ENCODE measurements around the gene NACC1.
"Not testable (repeated sequence)": the region's sequence is repeated elsewhere in the genome, so short reads cannot be mapped to it uniquely, and the experiment has no call there.

The NACC1 gene

DNA sequence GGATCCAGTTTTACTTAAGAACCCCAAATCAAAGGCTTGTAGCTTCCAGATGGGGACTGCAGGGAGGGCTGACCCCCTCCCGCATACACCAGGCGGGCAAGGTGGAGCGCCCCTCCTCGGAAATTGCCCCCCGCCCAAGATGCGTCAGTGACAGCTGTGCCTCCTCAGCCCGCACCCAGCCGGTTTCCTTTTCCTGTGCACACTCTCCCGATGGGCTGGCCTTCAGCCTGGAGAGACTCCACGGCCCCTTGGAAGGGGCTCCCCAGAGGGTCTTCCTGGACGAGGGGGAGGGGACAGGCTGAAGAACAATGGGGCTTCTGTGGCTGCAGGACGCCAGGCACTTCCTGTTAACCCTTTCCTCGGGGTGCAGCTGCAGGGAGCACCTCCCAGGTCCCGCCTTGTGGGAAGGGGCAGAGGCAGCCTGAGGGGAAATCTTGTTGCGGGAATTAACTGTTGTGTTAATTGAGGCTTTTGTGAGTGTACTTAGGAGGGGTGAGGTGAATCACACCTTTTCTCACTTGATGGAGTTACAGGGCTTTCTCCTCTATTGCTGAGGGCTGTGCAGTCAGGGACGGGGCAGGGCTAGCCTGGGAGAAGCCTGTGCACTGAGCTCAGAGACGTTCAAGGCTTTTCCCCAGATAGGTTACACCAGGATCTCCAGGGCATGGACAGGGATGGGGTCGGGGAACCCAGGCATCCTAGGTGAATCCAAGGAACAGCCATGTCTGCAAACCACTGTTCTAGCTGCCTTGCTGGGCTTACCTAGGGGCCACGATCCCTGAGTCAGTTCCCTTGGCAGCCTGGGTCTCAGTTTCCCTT, 46.5 kb downstream of the NACC1 start:
- DNase-seq (ENCODE audit: low read depth), result no peak

DNA sequence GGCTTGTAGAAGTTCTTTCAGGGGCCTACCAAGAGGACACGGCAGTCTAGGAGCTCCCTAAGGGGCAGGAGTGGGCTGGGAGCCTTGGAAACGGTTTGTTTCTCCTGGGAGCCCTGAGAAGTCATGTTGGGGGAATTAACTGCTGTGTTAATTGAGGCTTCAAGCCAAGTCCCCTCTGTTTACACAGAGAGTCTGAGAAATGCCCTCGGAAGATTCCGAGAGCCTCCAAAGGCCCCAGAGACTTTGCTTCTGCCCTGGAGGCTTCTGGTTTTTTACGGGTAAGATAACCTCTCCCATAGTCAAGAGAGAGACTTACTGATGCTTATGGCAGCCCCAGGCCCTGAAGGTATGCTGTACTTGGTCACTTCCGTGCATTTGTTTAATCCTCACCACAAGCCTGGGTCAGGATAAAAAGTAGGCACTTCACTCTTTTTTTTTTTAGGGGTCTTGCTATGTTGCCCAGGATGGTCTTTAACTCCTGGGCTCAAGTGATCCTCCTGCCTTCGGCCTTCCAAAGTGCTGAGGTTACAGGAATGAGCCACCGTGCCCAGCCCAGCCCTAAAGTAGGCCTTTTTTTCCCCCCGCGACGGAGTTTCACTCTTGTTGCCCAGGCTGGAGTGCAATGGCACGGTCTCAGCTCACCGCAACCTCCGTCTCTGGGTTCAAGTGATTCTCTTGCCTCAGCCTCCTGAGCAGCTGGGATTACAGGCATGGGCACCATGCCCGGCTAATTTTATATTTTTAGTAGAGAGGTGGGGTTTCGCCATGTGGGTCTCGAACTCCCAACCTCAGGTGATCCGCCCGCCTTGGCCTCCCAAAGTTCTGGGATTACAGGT, 47.3 kb downstream of the NACC1 start:
- no peak for DNase-seq (ENCODE audit: low read depth)

DNA sequence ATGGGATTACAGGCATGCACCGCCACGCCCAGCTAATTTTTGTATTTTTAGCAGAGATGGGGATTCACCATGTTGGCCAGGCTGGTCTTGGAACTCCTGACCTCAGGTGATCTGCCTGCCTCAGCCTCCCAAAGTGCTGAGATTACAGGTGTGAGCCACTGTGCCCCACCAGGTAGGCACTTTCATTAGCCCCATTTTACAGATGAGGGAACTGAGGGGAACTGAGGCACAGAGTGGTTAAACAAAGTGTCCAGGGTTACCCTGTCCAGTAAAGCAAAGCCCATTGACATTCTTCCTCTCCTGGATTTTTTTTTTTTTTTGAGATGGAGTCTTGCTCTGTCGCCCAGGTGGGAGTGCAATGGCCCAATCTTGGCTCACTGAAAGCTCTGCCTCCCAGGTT, 48.1 kb downstream of the NACC1 start:
- not testable (repeated sequence) for DNase-seq (ENCODE audit: low read depth)

DNA sequence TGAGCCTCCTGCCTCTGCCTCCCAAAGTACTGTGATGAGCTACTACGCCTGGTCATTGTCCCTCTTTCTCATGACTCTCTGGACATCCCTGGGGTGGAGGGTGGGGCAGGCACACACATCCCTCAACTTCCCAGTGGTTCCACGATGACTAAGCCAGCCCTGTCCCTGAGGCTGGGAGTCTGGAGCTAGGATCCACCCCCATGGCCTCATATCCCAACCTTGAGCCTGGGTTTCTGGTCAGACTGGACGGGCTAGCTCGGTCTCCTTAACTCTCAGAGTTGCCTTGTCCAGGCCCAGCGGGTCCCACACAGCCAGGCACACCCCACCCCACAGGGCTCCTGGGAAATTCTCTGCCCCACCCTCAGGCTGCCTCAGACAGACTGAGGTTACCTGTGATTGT, 51.7 kb downstream of the NACC1 start:
- no peak for DNase-seq (ENCODE audit: low read depth)

DNA sequence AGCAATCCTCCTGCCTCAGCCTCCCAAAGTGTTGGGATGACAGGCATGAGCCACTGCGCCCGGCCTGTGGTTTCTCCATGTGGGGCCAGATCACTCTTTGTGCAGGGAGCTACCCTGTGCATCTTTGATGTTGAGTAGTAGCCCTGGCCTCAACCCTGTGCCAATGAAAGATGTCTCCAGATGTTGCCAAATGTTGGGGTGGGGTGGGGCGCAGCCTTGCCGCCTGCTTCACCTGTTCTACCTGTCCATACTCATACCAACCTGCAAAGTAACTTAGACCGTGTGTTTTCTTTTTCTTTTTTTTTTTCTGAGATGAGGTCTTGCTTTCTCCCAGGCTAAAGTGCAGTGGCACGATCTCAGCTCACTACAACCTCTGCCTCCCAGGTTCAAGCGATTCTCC, 53.1 kb downstream of the NACC1 start:
- DNase-seq (ENCODE audit: low read depth), result no peak

DNA sequence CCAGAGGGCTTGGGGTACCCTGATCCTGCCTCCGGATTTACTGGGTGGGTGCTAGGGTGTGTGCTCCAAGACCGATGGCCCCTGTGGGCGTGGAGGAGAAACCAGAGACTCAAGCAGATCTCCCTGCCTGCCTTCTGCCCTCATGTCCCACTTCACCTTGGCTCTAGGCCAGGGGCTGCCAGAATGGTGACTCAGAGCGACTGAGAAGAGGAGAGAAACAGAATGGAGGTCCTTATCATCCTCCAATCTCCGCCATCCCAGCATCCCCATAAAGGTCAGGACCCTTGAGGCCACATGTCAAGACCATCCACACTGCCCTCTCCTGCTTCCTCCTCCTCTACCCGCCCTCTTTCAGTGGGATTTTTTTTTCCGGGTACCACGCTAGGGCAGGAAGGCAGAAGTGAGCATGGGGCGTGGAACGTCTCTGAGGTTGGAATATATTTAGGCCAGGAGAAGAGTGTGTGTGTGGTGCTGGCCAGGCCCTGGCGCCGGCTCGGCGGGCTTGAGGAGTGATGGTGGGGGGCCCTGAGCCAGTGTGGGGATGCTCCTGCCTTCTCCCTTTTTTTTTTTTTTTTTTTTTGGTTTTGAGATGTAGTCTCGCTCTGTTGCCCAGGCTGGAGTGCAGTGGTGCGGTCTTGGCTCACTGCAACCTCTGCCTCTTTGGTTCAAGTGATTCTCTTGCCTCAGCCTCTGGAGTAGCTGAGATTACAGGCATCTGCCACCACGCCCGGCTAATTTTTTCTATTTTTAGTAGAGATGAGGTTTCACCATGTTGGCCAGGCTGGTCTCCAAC, 54.5 kb downstream of the NACC1 start:
- no peak for DNase-seq (ENCODE audit: low read depth)

DNA sequence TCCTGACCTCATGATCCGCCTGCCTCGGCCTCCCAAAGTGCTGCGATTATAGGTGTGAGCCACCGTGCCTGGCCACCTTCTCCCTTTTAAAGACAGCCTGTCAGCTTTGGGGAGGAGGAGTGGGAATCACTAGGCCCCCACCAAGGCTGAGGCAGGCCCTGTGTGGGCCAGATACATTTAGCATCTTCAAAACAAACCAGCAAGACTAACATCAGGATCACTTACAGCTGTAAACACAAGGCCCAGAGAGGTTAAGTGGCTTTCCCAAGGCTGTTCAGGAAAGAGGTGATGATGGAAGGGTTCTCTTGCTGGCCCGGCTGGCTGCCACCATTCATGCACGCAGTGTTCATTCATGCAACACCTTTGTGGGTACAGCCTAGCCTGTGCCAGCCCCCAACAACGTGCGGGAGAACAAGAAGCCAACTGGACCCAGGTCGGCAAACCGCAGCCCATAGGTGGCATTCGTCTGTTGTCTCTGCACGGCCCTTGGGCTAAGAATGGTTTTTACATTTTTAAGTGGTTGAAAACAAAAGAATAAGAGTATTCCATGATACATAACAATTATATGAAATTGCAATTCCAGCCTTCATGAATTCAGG, 55.2 kb downstream of the NACC1 start:
- DNase-seq (ENCODE audit: low read depth), result no peak

DNA sequence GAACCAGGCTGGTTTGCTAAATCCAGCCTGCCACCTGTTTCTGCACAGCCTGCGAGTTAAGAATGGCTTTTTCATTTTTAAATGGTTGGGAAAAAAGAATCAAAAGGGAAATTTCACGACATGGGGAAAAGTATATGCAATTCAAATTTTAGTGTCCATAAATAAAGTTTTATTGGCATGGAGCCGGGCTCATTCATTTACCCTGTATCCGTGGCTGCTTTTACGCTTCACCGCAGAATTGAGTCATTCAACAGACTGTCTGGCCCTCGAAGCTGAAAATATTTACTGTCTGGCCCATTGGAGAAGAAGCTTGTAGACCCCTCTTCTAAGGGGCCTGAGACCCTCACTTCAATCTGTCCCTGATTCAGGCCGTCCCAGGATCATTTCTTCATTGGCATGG, 58.3 kb downstream of the NACC1 start:
- DNase-seq (ENCODE audit: low read depth), result no peak

DNA sequence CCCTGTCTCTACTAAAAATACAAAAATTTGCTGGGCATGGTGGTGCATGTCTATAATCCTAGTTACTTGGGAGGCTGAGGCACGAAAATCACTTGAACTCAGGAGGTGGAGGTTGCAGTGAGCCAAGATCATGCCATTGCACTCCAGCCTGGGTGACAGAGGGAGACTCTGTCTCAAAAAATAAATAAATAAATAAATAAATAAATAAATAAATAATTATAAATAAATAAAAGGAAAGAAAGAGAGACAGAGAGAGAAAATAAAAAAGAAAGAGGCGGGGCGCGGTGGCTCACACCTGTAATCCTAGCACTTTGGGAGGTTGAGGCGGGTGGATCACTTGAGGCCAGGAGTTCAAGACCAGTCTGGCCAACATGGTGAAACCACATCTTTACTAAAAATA, 59.5 kb downstream of the NACC1 start:
- not testable (repeated sequence) for DNase-seq (ENCODE audit: low read depth)

DNA sequence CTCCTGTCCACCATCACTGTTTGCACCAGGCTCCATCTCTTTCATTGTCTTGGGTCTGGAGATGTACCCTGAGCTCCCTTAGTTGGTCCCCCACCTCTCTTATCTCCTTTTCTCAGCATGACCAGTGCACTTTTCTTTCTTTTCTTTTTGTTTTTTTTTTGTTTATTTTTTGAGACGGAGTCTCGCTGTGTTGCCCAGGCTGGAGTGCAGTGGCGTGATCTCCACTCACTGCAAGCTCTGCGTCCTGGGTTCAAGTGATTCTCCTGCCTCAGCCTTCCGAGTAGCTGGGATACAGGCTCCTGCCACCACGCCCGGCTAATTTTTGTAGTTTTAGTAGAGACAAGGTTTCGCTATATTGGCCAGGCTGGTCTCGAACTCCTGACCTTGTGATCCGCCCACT, 60.2 kb downstream of the NACC1 start:
- DNase-seq (ENCODE audit: low read depth), result not testable (repeated sequence)

DNA sequence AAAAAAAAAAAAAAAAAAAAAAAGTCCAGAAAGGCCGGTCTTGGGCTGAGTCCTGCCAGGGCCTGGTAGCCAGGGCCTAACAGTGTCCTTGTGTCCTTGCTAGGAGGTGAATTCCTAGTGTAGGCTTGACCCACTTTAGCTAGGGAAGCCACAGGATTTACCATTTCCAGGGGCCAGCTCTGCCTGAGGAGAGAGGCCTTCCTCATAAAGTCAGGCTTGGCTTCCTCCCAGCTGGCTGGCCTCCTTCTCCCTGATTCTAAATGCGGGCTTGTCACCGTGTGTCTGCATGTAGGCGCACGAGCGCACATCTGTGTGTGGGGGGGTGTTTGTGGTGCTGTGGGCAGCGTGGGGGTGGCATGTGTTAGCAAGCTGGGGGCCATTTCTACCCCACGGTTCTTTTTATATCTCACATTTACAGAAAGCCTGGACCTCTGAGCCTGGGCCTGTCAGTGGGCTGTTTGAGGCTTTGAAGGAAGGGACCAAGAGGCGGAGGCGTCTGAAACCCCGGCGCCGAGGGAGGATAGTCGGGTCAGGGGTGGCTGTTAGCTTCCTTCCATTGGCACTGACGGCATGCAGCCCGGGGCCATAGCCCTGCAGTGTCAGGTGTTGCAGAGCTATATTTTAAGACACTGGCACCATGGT, 63.8 kb downstream of the NACC1 start:
- no peak for DNase-seq (ENCODE audit: low read depth)

DNA sequence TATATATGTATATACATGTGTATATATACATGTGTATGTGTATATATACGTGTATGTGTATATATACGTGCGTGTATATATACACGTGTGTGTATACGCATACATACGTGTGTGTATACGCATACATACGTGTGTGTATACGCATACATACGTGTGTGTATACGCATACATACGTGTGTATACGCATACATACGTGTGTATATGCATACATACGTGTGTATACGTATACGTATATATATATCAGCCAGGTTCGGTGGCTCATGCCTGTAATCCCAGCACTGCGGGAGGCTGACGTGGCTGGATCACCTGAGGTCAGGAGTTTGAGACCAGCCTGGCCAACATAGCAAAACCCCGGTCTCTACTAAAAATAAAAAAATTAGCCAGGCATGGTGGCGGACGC, 66.9 kb downstream of the NACC1 start:
- DNase-seq (ENCODE audit: low read depth), result not testable (repeated sequence)

DNA sequence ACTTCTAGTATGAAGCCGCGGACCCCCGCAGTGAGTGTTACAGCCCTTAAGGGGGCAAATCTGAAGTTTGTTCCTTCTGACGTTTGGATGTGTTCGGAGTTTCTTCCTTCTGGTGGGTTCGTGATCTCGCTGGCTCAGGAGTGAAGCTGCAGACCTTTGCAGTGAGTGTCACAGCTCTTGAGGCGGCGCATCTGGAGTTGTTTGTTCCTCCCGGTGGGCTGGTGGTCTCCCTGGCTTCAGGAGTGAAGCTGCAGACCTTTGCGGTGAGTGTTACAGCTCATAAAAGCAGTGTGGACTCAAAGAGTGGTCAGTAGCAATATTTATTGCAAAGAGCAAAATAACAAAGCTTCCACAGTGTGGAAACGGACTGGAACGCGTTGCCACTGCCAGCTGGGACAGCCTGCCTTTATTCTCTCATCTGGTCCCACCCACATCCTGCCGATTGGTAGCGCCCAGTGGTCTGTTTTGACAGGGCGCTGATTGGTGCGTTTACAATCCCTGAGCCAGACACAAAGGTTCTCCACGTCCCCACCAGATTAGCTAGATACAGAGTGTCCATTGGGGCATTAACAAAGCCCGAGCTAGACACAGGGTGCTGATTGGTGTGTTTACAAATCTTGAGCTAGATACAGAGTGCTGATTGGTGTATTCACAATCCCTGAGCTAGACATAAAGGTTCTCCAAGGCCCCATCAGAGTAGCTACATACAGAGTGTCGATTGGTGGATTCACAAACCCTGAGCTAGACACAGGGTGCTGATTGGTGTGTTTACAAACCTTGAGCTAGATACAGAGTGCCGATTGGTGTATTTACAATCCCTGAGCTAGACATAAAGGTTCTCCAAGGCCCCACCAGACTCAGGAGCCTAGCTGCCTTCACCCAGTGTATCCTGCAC, 67.9 kb downstream of the NACC1 start:
- DNase-seq (ENCODE audit: low read depth), result not testable (repeated sequence)

DNA sequence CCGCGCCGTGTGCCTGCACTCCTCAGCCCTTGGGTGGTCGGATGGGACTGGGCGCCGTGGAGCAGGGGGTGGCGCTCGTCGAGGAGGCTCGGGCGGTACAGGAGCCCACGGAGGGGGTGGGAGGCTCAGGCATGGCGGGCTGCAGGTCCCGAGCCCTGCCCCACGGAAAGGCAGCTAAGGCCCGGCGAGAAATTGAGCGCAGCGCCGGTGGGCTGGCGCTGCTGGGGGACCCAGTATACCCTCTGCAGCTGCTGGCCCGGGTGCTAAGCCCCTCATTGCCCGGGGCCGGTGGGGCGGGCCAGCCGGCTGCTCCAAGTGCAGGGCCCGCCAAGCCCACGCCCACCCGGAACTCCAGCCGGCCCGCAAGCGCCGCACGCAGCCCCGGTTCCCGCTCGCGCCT, 68.6 kb downstream of the NACC1 start:
- not testable (repeated sequence) for DNase-seq (ENCODE audit: low read depth)

DNA sequence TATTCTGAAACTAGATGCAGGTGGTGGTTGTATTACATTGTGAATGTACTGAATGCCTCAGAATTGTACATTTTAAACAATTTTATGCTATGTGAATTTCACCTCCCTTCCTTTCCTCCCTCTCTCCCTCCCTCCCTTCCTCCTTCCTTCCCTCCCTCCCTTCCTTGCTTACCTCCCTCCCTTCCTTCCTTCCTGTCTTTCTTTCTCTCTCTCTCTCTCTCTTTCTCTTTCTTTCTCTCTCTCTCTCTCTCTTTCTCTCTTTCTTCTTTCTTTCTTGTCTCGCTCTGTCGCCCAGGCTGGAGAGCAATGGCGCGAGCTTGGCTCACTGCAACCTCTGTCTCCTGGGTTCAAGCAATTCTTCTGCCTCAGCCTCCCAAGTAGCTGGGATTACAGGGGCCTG, 69.4 kb downstream of the NACC1 start:
- DNase-seq (ENCODE audit: low read depth), result no peak

DNA sequence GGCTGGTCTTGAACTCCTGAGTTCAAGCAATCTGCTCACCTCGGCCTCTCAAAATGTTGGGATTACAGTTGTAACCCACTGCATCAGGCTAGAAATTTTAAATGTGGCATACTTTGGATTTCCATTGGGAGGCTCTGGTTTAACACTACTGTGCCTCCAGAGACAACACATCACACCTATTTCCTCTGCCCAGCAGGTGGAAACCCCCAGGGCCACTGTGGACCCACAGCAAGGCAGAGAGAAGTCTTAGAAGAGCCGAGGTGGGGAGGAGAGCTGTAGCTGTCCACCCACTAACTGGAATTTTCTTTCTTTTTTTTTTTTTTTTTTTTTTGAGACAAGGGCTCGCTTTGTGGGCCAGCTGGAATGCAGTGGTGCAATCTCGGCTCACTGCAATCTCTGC, 71.5 kb downstream of the NACC1 start:
- DNase-seq (ENCODE audit: low read depth), result no peak

Measured in HS-27A (cell line).